H1 (cell line): Measurements from ENCODE around the gene SERPINF2. TPM values are rescaled to one million over a fixed set of nuclear protein-coding genes. Genes with fewer than 3 reads are reported as not detected.

Experiments used
- BACH1 ChIP-seq: IDR thresholded peaks from 2 replicates; pipeline ENCODE4 v1.6.1; 2012; ENCODE audit warnings: low read length, improper control_type of control experiment
- CHD7 ChIP-seq: fragments of 300-600 bp; sonication (generic); IDR thresholded peaks from 2 replicates; pipeline ENCODE4 v1.7.1; 2012; ENCODE audit warnings: low read length, moderate library complexity, mild to moderate bottlenecking, inconsistent platforms; ENCODE audit not compliant: insufficient replicate concordance
- EZH2 ChIP-seq: fragments of 200-600 bp; sonication (generic); IDR thresholded peaks from 2 replicates; pipeline ENCODE4 v1.7.1; 2012; ENCODE audit warnings: low read depth, mild to moderate bottlenecking, moderate library complexity, low read length, inconsistent platforms; ENCODE audit not compliant: severe bottlenecking
- FOSL1 ChIP-seq: IDR thresholded peaks from 2 replicates; pipeline ENCODE4 v1.6.1; 2011; ENCODE audit warnings: mild to moderate bottlenecking, low read depth, low read length, moderate library complexity; ENCODE audit not compliant: insufficient read depth
- SAP30 ChIP-seq: fragments of 300-600 bp; sonication (generic); IDR thresholded peaks from 2 replicates; pipeline ENCODE4 v1.7.1; 2012; ENCODE audit warnings: low read length, moderate library complexity, mild to moderate bottlenecking, inconsistent platforms; ENCODE audit not compliant: insufficient read depth, insufficient replicate concordance
- SUZ12 ChIP-seq: fragments of 200-600 bp; sonication (generic); IDR thresholded peaks from 2 replicates; pipeline ENCODE4 v1.6.1; 2012; ENCODE audit warnings: mild to moderate bottlenecking, inconsistent platforms, low read length, moderate library complexity, mixed read lengths
- ZNF274 ChIP-seq: IDR thresholded peaks from 2 replicates; pipeline ENCODE4 v1.7.0; 2012; ENCODE audit warnings: low read length, borderline replicate concordance; ENCODE audit errors: extremely low read depth
- polyA plus RNA-seq, 7 experiments: library from polyadenylated mRNA; depleted of rRNA in 3 of 7; stranded (reverse) in 5 of 7; unstranded in 2 of 7; fragments of >200 nt in 5 of 7; fragments of 200-250 nt in 2 of 7; gene quantifications; 1 replicate in 5 of 7; 2 replicates in 1 of 7; 4 replicates in 1 of 7; pipeline versions ENCODE4 v1.2.1 to v1.2.3, GENCODE V29; 2011 to 2013; ENCODE audit warnings: missing spikeins in 2 of 7, mixed read lengths in 2 of 7
- total RNA-seq: library from RNA; stranded (reverse); fragmentation: NEBNext Ultra II Directional; extraction: Animal tissue kit (Norgen Biotek cat#: 25700); gene quantifications from 2 replicates; pipeline ENCODE4 v1.2.1, GENCODE V29; 2021
- TF ChIP-seq, protein P1 (sequence below): IDR thresholded peaks from 2 replicates; pipeline ENCODE4 v1.6.1; 2011; ENCODE audit warnings: low read length, improper control_type of control experiment

SERPINF2 gene
- total and polyA plus RNA-seq, 2 of the 8 experiments (the other 6 are each of a cell fraction or from before 2014, with no cell fraction given), result 1.8 to 3.2 TPM

- TF ChIP-seq CHD7 (no peak), FOSL1 (no peak), SUZ12 (no peak), ZNF274 (no peak), BACH1 (peak; percentile 99), EZH2 (no peak), SAP30 (no peak)
- TF ChIP-seq, protein P1, sequence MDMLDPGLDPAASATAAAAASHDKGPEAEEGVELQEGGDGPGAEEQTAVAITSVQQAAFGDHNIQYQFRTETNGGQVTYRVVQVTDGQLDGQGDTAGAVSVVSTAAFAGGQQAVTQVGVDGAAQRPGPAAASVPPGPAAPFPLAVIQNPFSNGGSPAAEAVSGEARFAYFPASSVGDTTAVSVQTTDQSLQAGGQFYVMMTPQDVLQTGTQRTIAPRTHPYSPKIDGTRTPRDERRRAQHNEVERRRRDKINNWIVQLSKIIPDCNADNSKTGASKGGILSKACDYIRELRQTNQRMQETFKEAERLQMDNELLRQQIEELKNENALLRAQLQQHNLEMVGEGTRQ, result peak; percentile 65
These were observed 26.4 kb upstream of the SERPINF2 start (continued) for GRCh38 chr17:1716076-1716911.
